ENCODE measurements around the gene GTF2A1L.

- no peak for TF ChIP-seq POLR2AphosphoS5 (IDR thresholded peaks at IDR 0.05; ENCODE audit: borderline replicate concordance, low read depth, low read length)
- no peak for TF ChIP-seq EZH2 (IDR thresholded peaks at IDR 0.05)
Measured at GRCh38 chr2:48722391-48722790, 104.7 kb downstream of the GTF2A1L start.

Data from SK-N-MC (cell line).